Measurements from ENCODE around the gene UBE2G2. TPM values are rescaled to one million over a fixed set of nuclear protein-coding genes. Genes with fewer than 3 reads are reported as not detected.

UBE2G2 gene
- total RNA-seq, 3 donors from 2014 or later: 84.8 to 128 (median 99.2) TPM

GRCh38 chr21:44816761-44817505, 15.3 kb upstream of the UBE2G2 start:
- TF ChIP-seq CTCF (IDR thresholded peaks at IDR 0.05) (no peak), POLR2AphosphoS5 (IDR thresholded peaks at IDR 0.05) (no peak), POLR2A (IDR thresholded peaks at IDR 0.05) (no peak)
- DNase-seq (ENCODE audit: low spot score in 2 of 2): no peak
- Histone ChIP-seq H3K4me1 (peaks cover 8 to 10% of the 10 kb centered on the region in 2 donors), H3K27me3 (no peaks in the 10 kb centered on the region), H3K27ac (peak overlapping the region; percentile 40 to 96), H3K36me3 (no peaks in the 10 kb centered on the region), H3K9me3 (peaks cover 5 to 26% of the 10 kb centered on the region in 2 donors), H3K4me3 (peak overlapping the region; percentile 77 to 97 (median 82))
- intact Hi-C loops (cut with DNase I; ENCODE audit: low total_unique reads): no loop called here

GRCh38 chr21:44815852-44816628, 14.4 kb upstream of the UBE2G2 start:
- H3K27me3 ChIP-seq: no peaks in the 10 kb centered on the region
- H3K36me3 ChIP-seq: no peaks in the 10 kb centered on the region
- no peak for TF ChIP-seq CTCF (IDR thresholded peaks at IDR 0.05)
- no peak for TF ChIP-seq POLR2A (IDR thresholded peaks at IDR 0.05)
- TF ChIP-seq POLR2AphosphoS5 (IDR thresholded peaks at IDR 0.05): no peak
- intact Hi-C loops (cut with DNase I; ENCODE audit: low total_unique reads): no loop called here
- peaks cover 8 to 10% of the 10 kb centered on the region in 2 donors for H3K4me1 ChIP-seq
- peak overlapping the region in 1 of 2 donors; percentile 52 for H3K27ac ChIP-seq
- DNase-seq (ENCODE audit: low spot score in 2 of 2): no peak
- H3K4me3 ChIP-seq: peak overlapping the region in 1 of 3 donors; percentile 97
- peaks cover 5 to 17% of the 10 kb centered on the region in 2 donors for H3K9me3 ChIP-seq

- no peak for DNase-seq (ENCODE audit: low spot score in 2 of 2)
- Histone ChIP-seq H3K4me1 (peaks cover 8 to 10% of the 10 kb centered on the region in 2 donors), H3K27ac (peak overlapping the region in 1 of 2 donors; percentile 52), H3K4me3 (no peak overlapping the region), H3K27me3 (no peaks in the 10 kb centered on the region), H3K9me3 (peaks cover 0 to 9% of the 10 kb centered on the region in 2 donors), H3K36me3 (no peaks in the 10 kb centered on the region)
- TF ChIP-seq CTCF (IDR thresholded peaks at IDR 0.05) (no peak), POLR2A (IDR thresholded peaks at IDR 0.05) (no peak)
- intact Hi-C loops (cut with DNase I; ENCODE audit: low total_unique reads): no loop called here
Measured at GRCh38 chr21:44815225-44815624, 13.6 kb upstream of the UBE2G2 start.

- Histone ChIP-seq H3K36me3 (no peaks in the 10 kb centered on the region), H3K27ac (peak overlapping the region in 1 of 2 donors; percentile 52), H3K9me3 (peaks cover 0 to 2% of the 10 kb centered on the region in 2 donors), H3K4me1 (peaks cover 8 to 10% of the 10 kb centered on the region in 2 donors), H3K27me3 (no peaks in the 10 kb centered on the region), H3K4me3 (no peak overlapping the region)
- DNase-seq (ENCODE audit: low spot score in 2 of 2): no peak
- intact Hi-C loops (cut with DNase I; ENCODE audit: low total_unique reads): no loop called here
- TF ChIP-seq CTCF (IDR thresholded peaks at IDR 0.05): no peak
- TF ChIP-seq POLR2A (IDR thresholded peaks at IDR 0.05): no peak
- TF ChIP-seq POLR2AphosphoS5 (IDR thresholded peaks at IDR 0.05): no peak
Measured at GRCh38 chr21:44814498-44815023, 12.9 kb upstream of the UBE2G2 start.

Measured in breast epithelium (tissue), 4 donors.